Right lobe of liver (tissue), 4 donors: Measurements from ENCODE around the gene TRIP10.

Experiments used
- CTCF ChIP-seq, 4 donors: fragments of 200-600 bp in 3 of 4; fragments of 450-650 bp in 1 of 4; IDR thresholded peaks; one replicate each; pipeline versions ENCODE4 v1.5.1 to v1.8.0; 2016 to 2022; ENCODE audit warnings: antibody characterized with exemption in 4 of 4, mild to moderate bottlenecking in 2 of 4
- POLR2A ChIP-seq: fragments of 450-650 bp; IDR thresholded peaks from one replicate; pipeline ENCODE4 v1.6.1; 2017; ENCODE audit warnings: antibody characterized with exemption, mild to moderate bottlenecking
- donor health status: DM: no; HTN: no; CAD: no.
- donor health status: DM: no; HTN: no; CAD: no.
- donor health status: DM: no; HTN: yes; CAD: no.

- no peak for TF ChIP-seq CTCF (IDR thresholded peaks at IDR 0.05)
- TF ChIP-seq POLR2A = no peak
Measured at GRCh38 chr19:6774821-6775707, 35.6 kb downstream of the TRIP10 start.
